Ramos (cell line): ENCODE results near the gene RYR2.
"Not testable (repeated sequence)": the region's sequence is repeated elsewhere in the genome, so short reads cannot be mapped to it uniquely, and the experiment has no call there.

Experiments used
- in situ Hi-C: fragments of 300-500 bp; cut with MboI; formaldehyde crosslinking; loops from one replicate; pipeline ENCODE4 v1.14.3; 2022; ENCODE audit warnings: low sequenced_read_pairs; ENCODE audit not compliant: unreplicated experiment

RYR2 gene

DNA sequence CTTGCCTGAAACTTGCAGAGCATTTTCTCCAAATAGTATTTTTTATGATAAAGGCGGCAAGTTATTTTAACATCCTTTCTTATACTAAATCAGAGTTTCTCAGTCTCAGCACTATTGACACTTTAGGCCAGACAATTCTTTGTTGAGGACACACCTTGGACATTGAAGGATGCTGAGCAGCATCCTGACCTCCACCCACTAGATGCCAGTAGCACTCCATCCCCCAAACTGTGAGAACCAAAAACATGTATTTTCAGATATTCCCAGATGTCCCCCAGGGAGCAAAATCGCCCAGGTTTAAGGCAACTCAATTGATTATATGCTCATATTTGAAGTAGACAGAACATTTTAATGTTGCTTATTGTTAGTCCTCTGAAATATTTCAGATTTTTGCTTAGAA is 549.4 kb downstream of the RYR2 start:
- in situ Hi-C loops, result no loop called here

DNA sequence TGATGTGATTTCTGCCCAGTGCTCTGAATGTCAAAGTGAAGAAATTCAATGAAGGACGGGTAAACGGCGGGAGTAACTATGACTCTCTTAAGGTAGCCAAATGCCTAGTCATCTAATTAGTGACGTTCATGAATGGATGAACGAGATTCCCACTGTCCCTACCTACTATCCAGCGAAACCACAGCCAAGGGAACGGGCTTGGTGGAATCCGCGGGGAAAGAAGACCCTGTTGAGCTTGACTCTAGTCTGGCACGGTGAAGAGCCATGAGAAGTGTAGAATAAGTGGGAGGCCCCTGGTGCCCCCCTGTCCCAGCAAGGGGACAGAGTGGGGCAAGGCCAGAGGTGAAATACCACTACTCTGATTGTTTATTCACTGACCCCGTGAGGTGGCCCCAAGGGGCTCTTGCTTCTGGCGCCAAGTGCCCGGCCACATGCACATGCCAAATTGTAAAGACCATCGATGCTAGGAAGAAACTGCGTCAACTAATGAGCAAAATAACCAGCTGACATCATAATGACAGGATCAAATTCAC is 561.1 kb downstream of the RYR2 start:
- in situ Hi-C loops, result not testable (repeated sequence)

DNA sequence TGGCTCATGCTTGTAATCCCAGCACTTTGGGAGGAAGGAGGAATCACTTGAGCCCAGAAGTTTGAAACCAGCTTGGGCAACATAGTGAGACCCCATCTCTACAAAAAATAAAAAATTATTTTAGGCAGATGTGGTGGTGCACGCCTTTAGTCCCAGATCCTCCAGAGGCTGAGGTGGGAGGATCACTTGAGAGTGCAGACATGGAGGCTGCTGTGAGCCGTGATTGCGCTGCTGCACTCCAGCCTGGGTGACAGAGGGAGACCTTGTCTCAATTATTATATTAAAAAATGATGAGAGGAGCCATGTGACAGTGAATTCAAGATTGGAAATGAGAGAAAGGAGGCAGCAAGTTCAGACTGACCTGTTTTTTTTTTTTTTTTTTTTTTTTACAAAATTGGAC is 566.4 kb downstream of the RYR2 start:
- in situ Hi-C loops, result no loop called here

DNA sequence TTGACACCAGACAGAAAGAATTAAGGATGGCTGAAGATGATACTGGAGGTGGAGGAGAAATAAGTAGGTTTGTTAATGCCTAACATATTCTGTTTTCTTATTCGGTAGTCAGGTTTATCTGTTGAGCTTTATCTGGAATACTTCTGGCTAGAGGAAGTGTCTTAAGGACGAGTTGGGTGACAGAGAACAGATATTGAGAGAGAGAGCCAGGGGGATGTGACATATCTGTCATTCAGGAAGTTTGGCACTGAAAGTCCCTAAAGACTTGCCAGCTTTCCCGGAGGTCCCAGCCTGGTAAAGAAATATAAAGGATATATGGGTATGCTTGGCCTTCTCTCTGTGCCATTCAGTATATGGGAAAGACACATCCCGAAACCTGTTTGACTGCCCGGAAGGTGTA is 568.2 kb downstream of the RYR2 start:
- in situ Hi-C loops, result no loop called here

DNA sequence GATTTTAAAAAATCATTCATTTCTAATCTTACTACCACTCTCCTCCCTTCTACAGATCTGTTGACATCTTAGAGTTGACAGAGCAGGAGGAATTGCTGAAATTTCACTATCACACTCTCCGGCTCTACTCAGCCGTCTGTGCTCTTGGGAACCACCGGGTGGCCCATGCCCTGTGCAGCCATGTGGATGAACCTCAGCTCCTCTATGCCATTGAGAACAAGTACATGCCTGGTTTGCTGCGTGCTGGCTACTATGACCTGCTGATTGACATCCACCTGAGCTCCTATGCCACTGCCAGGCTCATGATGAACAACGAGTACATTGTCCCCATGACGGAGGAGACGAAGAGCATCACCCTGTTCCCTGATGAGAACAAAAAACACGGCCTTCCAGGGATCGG is 572.0 kb downstream of the RYR2 start:
- in situ Hi-C loops, result no loop called here

DNA sequence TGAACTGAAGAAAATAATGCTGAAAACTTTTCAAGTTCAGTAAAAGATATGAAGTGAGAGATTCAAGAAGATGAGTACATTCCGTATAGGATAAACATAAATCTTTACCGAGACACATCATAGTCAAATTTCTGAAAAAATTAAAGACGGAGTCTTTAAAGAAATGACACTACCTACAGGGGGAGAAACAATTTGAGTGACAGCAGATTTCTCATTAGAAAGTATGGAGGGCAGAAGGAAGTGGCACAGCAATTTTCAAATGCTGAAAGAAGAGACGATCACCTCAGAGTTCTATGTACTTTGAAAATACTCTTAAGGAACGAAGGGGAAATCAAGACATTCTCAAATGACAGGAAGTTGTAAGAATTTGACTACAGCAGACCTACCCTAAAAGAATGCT is 577.6 kb downstream of the RYR2 start:
- in situ Hi-C loops, result no loop called here

DNA sequence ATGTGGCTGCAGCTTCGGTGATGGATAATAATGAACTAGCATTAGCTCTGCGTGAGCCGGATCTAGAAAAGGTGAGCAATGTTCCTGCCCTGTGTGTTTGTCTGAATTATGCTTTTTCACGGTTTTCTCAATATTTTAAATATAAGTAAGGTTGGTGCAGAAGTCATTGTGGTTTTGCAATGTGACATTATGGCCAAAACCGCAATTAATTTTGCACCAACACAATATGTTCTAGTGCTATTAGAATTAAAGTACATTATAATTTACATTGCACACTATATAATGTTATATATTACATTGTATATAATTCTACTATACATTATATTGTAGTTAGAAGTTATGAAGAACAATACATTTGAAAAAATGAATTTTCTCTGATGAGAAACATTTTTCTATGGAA is 592.9 kb downstream of the RYR2 start:
- in situ Hi-C loops, result no loop called here

DNA sequence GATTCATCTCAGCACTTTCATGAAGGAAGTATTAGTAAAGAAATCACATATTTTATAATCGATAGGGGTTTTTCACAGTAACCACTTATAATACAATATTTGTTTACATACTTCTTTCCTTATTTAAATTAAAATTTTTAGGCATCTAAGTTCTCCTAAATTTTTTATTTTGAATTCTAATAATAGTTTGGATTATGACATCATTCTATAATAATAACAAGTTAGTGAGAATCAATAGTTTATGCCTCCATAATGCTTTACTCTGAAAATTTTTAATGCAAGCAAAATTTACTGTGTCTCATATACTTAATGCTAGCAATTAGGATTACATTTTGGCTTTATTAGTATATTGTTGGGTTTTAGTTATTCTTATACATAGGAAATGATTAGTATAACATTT is 596.6 kb downstream of the RYR2 start:
- in situ Hi-C loops, result no loop called here

DNA sequence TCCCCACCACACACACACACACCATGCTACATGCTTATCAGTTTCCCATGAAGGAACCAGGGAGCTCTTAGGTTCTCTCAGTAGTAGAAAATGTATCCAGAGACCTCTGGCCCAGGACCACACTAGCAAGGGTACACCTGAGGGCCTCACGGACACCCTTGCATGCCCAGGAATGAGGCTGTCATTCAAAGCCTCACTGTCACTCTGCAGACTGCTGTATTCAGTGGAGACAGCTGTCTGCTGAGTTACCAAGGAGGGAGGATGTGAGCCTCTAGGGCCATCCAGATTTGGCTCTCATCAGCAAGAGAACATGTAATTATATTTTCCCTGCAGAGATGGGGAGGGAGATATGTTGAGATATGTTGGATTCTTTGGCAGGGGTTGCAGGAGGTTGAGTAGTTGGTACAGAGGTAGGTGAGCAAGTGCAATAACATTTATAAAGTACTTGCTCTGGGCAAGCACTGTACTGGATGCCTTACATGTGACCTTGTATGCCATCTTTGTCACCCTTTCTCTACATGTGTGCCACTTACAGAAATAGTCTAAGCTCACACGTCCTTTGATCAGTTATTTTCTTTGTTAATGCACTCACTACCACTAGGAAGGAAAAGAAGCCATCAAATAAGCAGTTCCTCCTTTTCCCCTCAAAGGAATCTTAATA is 598.2 kb downstream of the RYR2 start:
- in situ Hi-C loops, result no loop called here

DNA sequence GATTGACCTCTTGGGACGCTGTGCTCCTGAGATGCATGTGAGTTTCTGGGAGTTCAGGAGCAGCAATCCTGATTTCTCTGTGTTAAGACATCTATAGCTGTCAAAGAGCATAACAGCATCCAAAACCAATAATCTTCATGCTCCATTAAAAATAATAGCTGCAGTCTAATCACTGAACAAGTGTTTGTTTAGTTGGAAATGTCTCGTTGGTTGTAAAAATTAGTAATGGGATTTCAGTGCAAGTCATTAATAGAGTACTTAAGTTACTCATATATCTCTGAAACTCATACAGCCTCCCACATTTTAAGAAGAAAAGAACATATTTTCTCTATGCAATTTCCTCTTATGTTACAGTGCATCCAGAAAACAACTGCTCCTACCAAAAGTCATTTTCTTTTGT is 599.0 kb downstream of the RYR2 start:
- in situ Hi-C loops, result no loop called here

DNA sequence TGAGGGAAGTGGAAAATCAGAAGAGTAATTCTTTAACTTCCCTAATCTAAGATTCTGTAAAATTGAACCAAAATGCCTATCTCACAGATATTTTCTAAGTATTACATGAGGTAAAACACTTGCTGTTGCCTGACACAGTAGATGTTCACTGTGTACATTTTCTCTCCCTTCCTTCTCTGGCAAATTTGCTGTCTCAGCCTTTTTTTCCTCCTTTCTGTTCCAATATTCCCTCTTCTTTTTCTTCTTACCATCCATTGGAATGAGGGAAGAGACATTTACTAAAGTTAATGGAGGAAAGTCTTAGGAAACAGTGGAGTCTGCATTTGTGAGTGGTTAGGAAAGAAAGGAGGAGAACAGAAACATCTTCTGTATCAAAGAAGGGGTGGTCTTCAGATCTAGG is 608.8 kb downstream of the RYR2 start:
- in situ Hi-C loops, result no loop called here

DNA sequence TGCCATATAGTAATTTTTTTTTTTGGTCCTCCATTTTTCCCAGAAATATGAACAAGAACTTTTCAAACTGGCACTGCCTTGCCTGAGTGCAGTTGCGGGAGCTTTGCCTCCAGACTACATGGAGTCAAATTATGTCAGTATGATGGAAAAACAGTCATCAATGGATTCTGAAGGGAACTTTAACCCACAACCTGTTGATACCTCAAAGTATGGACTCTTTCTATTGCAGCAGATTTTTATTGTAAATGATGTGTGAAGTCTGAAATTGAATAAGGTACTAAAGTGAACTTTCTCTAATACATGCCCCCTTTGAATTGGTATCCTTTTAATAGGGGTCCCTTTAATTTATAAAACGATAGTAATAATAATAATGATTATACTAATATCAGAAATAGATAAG is 613.8 kb downstream of the RYR2 start:
- in situ Hi-C loops, result no loop called here

DNA sequence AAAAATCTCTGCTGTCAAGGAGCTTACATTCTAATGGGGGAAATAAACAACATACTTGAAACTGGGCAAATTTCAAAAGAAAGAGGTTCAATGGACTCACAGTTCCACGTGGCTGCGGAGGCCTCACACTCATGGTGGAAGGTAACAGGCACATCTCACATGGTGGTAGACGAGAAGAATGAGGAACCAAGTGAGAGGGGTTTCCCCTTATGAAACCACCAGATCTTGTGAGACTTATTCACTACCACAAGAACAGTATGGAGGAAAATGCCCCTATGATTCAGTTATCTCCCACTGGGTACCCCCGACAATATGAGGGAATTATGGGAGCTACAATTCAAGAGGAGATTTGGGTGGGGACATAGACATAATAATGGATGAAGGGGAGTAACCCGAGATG is 622.4 kb downstream of the RYR2 start:
- in situ Hi-C loops, result no loop called here

DNA sequence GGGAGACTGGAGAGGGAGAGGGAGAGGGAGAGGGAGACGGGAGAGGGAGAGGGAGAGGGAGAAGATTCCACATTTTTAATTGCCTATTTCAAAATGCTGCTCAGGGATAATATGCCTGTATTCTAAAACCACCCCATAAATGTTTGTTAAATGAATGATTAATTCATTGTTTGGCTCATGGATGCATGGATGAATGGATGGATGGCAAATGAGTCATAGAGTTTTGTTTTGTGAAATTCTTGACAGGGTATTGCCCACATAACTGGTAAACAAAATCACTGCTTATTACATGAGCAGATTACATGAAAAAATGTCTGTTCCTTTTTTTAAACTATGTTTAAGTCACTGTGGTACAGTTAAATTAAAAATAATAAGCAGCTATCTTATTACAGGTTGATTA is 628.3 kb downstream of the RYR2 start:
- in situ Hi-C loops, result no loop called here

DNA sequence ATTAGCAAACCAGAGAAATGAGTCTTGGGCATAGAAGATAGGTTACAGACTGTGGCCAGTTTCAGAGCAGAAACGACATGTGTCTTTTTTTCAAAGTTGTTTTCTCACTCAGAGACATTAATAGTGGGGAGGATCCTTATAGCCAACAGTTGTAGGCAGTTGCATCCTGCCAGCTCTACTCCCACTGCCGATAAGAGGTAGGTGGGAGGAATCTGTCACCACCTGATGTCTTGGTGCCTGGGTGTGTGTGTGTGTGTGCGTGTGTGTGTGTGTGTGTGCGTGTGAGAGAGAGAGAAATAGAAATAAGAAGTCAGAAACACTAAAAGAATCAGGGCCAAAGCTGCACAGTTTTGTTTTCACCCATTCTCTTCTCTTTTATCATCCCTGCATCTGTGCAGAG is 629.3 kb downstream of the RYR2 start:
- in situ Hi-C loops, result no loop called here

DNA sequence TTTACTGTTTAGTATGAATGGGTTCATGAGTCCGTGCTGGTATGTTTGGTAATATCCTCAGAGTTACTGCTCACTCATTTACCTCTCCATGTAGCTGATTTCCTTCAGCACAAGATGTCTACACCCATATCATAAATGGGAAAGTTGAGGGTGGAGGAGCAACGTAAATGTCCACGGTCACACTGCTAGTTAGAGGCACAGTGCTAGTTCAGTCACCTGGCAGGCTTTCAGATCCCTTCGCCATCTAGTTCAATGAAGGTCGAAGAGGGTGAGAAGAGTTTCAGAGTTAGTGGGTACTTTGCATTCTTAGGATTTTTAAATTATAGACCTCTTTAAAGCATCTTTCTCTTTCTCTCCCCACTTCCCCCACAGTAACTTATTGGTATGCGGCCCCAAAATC is 630.0 kb downstream of the RYR2 start:
- in situ Hi-C loops, result no loop called here

DNA sequence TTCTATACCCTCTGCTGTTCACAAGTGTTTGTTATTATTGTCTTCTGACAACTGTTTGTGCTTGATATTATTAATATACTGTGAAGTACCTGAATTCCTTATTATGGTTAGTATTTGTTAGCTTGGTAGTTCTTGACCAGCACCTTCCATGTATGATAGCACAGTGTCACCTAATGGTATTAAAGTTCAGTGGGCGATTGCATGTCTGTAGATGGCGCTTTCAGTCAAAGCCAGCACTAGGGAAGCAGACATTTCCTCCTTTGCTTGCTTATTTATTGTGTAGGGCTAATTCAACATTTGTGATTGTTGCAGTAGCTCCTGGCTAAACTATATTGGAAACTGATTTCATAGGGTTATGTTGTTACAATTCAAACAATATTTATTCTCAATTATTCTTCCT is 630.8 kb downstream of the RYR2 start:
- in situ Hi-C loops, result no loop called here

DNA sequence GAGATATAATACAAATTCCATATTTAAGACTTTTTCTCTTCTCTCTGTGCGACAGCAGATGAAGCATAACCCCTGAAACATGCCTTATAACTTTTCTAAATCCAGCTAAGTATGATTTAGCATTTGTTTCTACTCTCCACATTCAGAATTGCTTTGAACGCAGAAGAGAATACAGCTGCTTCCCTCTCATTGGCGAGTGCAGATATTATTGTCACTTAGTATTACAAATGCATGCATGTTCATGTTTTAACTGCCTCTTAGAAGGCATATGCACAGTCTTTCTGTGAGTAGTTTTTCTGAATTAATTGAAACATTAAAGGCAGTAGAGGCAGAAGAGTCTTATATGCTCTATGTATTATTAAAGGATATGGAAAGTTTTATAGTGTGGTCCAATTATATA is 631.6 kb downstream of the RYR2 start:
- in situ Hi-C loops, result no loop called here

DNA sequence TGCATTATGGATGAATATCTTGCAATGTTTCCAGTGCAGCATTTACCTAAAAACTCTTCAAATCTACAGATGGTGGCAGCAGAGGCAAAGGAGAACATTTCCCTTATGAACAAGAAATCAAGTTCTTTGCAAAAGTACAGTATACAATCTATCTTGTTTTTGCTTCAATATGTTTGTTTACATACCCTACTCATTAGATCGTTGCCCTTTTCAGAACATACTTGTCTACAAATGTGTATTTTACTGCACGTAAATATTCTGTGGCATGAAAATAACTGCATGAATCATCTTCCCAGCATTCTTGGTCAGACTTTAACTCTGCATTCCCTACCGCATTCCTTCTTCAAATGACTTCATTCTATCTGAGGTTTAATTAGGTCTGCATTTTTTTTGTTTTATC is 636.0 kb downstream of the RYR2 start:
- in situ Hi-C loops, result no loop called here

DNA sequence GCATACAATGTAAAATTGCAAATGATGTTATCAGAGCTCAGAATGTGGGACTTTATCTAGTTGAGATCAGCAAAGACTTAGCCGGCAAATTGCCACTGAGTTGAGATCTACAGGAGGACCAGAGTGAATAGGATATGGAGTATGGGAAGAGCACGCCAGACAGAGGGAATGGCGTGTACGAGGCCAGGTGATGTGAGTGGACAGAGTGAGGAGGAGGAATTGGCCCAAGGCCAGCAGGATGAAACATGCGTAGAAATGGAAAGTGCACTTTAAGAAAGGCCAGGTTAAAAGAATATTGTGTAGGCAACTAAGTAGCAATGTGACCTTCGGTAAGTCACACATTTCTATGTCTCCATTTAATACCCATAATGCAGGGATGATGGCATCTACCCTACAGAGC is 637.7 kb downstream of the RYR2 start:
- in situ Hi-C loops, result no loop called here

DNA sequence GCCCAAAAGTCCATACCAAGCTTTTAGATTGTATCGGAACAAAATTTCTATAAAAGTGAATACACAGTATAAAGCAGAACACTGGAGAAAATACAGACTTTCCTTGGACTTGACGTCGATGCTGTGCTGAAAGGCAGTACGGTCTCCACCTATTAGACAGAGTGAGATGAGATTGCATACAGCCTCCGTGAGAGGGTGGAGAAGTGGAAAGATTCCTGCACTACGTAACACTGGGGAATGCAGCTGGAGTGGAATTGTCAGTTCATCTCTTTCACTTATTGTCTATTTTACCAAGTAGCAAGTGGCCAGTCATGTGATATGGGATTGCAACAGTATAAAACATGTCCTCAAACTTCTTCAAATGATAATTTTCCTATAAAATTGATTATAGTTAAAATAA is 639.2 kb downstream of the RYR2 start:
- in situ Hi-C loops, result no loop called here

DNA sequence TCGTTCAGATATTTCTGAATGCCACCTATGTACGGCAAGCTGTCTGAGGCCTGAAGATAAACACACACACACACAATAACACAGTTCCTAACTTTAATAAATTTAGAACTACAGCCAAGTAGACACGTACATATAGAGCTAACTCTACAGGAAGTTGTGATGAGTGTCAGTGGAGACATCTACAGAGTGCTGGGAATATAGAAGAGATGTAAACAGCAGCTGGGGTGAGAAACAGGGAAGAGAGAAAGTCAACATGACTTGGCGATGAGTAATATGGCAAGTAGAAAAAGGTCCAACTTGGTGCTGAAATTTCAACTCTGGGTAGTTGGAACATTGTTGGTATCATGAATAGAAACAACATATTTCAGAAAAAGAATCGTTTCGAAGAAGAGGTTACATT is 642.3 kb downstream of the RYR2 start:
- in situ Hi-C loops, result no loop called here

DNA sequence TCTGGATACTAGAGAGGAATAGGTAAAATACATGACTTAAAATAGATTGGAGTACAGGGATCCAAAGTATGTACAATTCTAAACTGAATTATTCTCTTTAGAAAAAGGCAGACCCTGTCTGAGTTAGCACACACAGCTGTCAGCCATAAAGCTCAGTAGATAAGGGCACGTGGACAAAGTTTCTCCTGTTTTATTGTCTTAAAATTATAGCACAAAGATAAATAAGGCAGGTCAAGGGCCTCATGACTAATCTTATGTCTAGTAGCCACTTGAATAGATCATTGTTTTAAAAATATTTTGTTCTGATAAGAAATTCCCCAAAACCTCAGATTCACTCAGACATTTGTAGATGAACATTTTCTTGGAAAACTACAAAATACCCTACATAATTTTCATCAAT is 643.6 kb downstream of the RYR2 start:
- in situ Hi-C loops, result no loop called here
